CD4-positive, alpha-beta T cell (primary cell): ENCODE measurements around the gene FRYL. TPM values are rescaled to one million over a fixed set of nuclear protein-coding genes. Genes with fewer than 3 reads are reported as not detected.
A peak's percentile ranks its signal among the peaks of the same experiment; 100 is the strongest.

Experiments used
- ATAC-seq: fragments of 200-7000 bp; cut with Tn5 transposase; one replicate; pipeline ENCODE4 v1.10.0; 2022; ENCODE audit warnings: mild to moderate bottlenecking; ENCODE audit not compliant: poor library complexity
- CTCF ChIA-PET: fragments of 350-600 bp; sonication (Branson Sonifier 250); formaldehyde crosslinking; loops from one replicate; lab custom pipeline; 2021; ENCODE audit warnings: antibody characterized with exemption, inconsistent platforms; lab: Charles Lee
- POLR2A ChIA-PET: fragments of 350-600 bp; sonication (Branson Sonifier 250); formaldehyde crosslinking; loops from one replicate; lab custom pipeline; 2021; ENCODE audit warnings: antibody characterized with exemption, inconsistent platforms; lab: Charles Lee
- DNase-seq, 14 experiments: peaks; one replicate each; pipeline ENCODE4 v3.0.0-alpha.2; 2013 to 2020; ENCODE audit warnings: mixed read lengths in 2 of 14
- H3K27ac ChIP-seq, 2 donors: one replicate each; pipeline versions ENCODE4 v1.5.1 to v1.7.0; 2013; ENCODE audit warnings: low read length in 2 of 2, low read depth in 1 of 2, mild to moderate bottlenecking in 1 of 2
- H3K27me3 ChIP-seq, 2 experiments: 1 replicate in 1 of 2; 2 replicates in 1 of 2; pipeline versions ENCODE4 v1.6.1 to v1.7.0; 2013; ENCODE audit warnings: low read length in 2 of 2, control low read depth in 1 of 2, mild to moderate bottlenecking in 1 of 2, moderate library complexity in 1 of 2; ENCODE audit not compliant: insufficient read depth in 2 of 2, control insufficient read depth in 1 of 2
- H3K36me3 ChIP-seq: one replicate; pipeline ENCODE4 v1.6.1; 2013; ENCODE audit warnings: low read length, control low read depth; ENCODE audit not compliant: insufficient read depth
- H3K4me1 ChIP-seq: one replicate; pipeline ENCODE4 v1.6.1; 2013; ENCODE audit warnings: low read length, control low read depth; ENCODE audit not compliant: insufficient read depth
- H3K4me3 ChIP-seq: one replicate; pipeline ENCODE4 v1.5.1; 2013; ENCODE audit warnings: mild to moderate bottlenecking, low read length, moderate library complexity
- H3K9me3 ChIP-seq, 2 experiments: 1 replicate in 1 of 2; 2 replicates in 1 of 2; pipeline versions ENCODE4 v1.6.1 to v1.7.0; 2013; ENCODE audit warnings: low read length in 2 of 2, mild to moderate bottlenecking in 2 of 2, control low read depth in 1 of 2, moderate library complexity in 1 of 2; ENCODE audit not compliant: control insufficient read depth in 1 of 2, insufficient read depth in 1 of 2
- H3K27ac Mint-ChIP-seq: one replicate; pipeline ENCODE4 v1.8.0; 2020; ENCODE audit warnings: mixed read lengths
- H3K27me3 Mint-ChIP-seq: one replicate; pipeline ENCODE4 v1.8.0; 2021; ENCODE audit warnings: mixed read lengths
- H3K36me3 Mint-ChIP-seq: one replicate; pipeline ENCODE4 v1.8.0; 2021; ENCODE audit warnings: low read depth, mixed read lengths
- H3K4me1 Mint-ChIP-seq: one replicate; pipeline ENCODE4 v1.8.0; 2021; ENCODE audit warnings: low read depth, mixed read lengths
- H3K4me3 Mint-ChIP-seq: one replicate; pipeline ENCODE4 v1.8.0; 2020; ENCODE audit warnings: mild to moderate bottlenecking, mixed read lengths
- H3K9me3 Mint-ChIP-seq: one replicate; pipeline ENCODE4 v1.8.0; 2020; ENCODE audit warnings: mixed read lengths
- CTCF ChIP-seq: fragments of 200-600 bp; IDR thresholded peaks from one replicate; pipeline ENCODE4 v1.8.0; 2022; ENCODE audit warnings: antibody characterized with exemption, mild to moderate bottlenecking
- intact Hi-C, 2 experiments: fragments of 100-400 bp; cut with DNase I in 1 of 2; cut with micrococcal nuclease in 1 of 2; formaldehyde crosslinking; loops; one replicate each; pipeline versions ENCODE4 v1.15.1 to v1.9.0; 2023 to 2025; cut with DNase I, micrococcal nuclease
- total RNA-seq, 174 experiments: library from RNA in 2 of 174; stranded (reverse) in 2 of 174; gene quantifications; one replicate each; pipeline ENCODE4 v1.2.3 and lab custom pipeline; 2021 to 2026

The FRYL gene
- total RNA-seq, 2 experiments from 2014 or later, result 86.1 to 87.7 TPM

- Mint-ChIP-seq H3K27me3 (no peaks in the 10 kb centered on the region), H3K36me3 (peaks cover 69% of the 10 kb centered on the region), H3K4me1 (no peaks in the 10 kb centered on the region), H3K4me3 (no peak overlapping the region), H3K27ac (peak overlapping the region; percentile 34), H3K9me3 (no peaks in the 10 kb centered on the region)
- no peak for TF ChIP-seq CTCF
- ChIA-PET CTCF (interaction anchor here (0.6 to 1.5 kb wide), 2 partner anchors 15 to 1078 kb away, joined by 3 read pairs; no protein-coding TSS in a partner anchor), POLR2A (no interaction called here)
- intact Hi-C loops, result no loop called here
- H3K4me3 ChIP-seq, result no peak overlapping the region
- H3K9me3 ChIP-seq, result no peaks in the 10 kb centered on the region
- no peak for DNase-seq
- no peaks in the 10 kb centered on the region for H3K4me1 ChIP-seq
- no peak overlapping the region for H3K27ac ChIP-seq
- no peak for ATAC-seq
- peaks cover 39% of the 10 kb centered on the region for H3K36me3 ChIP-seq
- no peaks in the 10 kb centered on the region for H3K27me3 ChIP-seq
Measured at GRCh38 chr4:48594180-48594579, 185.9 kb downstream of the FRYL start.

- ATAC-seq (no peak), DNase-seq (no peak)
- no peaks in the 10 kb centered on the region for H3K27me3 ChIP-seq
- intact Hi-C loops, result no loop called here
- Mint-ChIP-seq H3K4me3 (no peak overlapping the region), H3K4me1 (peaks cover 5% of the 10 kb centered on the region), H3K9me3 (no peaks in the 10 kb centered on the region), H3K27me3 (no peaks in the 10 kb centered on the region), H3K36me3 (peaks cover 75% of the 10 kb centered on the region), H3K27ac (peak overlapping the region; percentile 16)
- ChIA-PET CTCF (interaction anchor here (1.7 kb wide), 1 partner anchor 13 kb away, joined by 6 read pairs; no protein-coding TSS in a partner anchor), POLR2A (no interaction called here)
- no peak overlapping the region for H3K4me3 ChIP-seq
- no peaks in the 10 kb centered on the region for H3K9me3 ChIP-seq
- no peak for TF ChIP-seq CTCF
- H3K36me3 ChIP-seq, result peaks cover 46% of the 10 kb centered on the region
- no peaks in the 10 kb centered on the region for H3K4me1 ChIP-seq
- H3K27ac ChIP-seq, result no peak overlapping the region
Measured at GRCh38 chr4:48591372-48591771, 188.7 kb downstream of the FRYL start.

- no peak for ATAC-seq
- ChIA-PET POLR2A (no interaction called here), CTCF (no interaction called here)
- no peaks in the 10 kb centered on the region for H3K27me3 Mint-ChIP-seq
- no peak overlapping the region for H3K27ac ChIP-seq
- no peaks in the 10 kb centered on the region for H3K27me3 ChIP-seq
- H3K4me1 Mint-ChIP-seq, result peaks cover 5% of the 10 kb centered on the region
- no peak for TF ChIP-seq CTCF
- DNase-seq, result no peak
- H3K36me3 ChIP-seq, result peaks cover 49% of the 10 kb centered on the region
- H3K9me3 Mint-ChIP-seq, result no peaks in the 10 kb centered on the region
- intact Hi-C loops, result no loop called here
- peak overlapping the region; percentile 16 for H3K27ac Mint-ChIP-seq
- no peak overlapping the region for H3K4me3 ChIP-seq
- no peaks in the 10 kb centered on the region for H3K9me3 ChIP-seq
- H3K4me3 Mint-ChIP-seq, result no peak overlapping the region
- peaks cover 80% of the 10 kb centered on the region for H3K36me3 Mint-ChIP-seq
- no peaks in the 10 kb centered on the region for H3K4me1 ChIP-seq
Measured at GRCh38 chr4:48590884-48591283, 189.2 kb downstream of the FRYL start.
